Left lung (tissue), 10 donors: ENCODE results near the gene RBPJ. TPM values are rescaled to one million over a fixed set of nuclear protein-coding genes. Genes with fewer than 3 reads are reported as not detected.

ENCODE experiments used
- ATAC-seq: fragments of 200-7000 bp; cut with Tn5 transposase; one replicate; pipeline ENCODE4 v1.9.1; 2020; ENCODE audit warnings: moderate library complexity
- DNase-seq, 4 donors: peaks; one replicate each; pipeline ENCODE4 v3.0.0-alpha.2; 2013 to 2020
- H3K27ac ChIP-seq, 2 donors: fragments of 200-600 bp; sonication (generic) in 1 of 2; one replicate each; pipeline versions ENCODE4 v1.5.0 to v1.8.0; 2020 to 2021
- H3K27me3 ChIP-seq, 2 donors: fragments of 200-600 bp; sonication (generic) in 1 of 2; one replicate each; pipeline versions ENCODE4 v1.5.0 to v1.8.0; 2020 to 2021
- H3K36me3 ChIP-seq, 2 donors: fragments of 200-600 bp; sonication (generic) in 1 of 2; one replicate each; pipeline versions ENCODE4 v1.5.0 to v1.8.0; 2020 to 2021
- H3K4me1 ChIP-seq, 2 donors: fragments of 200-600 bp; one replicate each; pipeline ENCODE4 v1.8.0; 2021
- H3K4me3 ChIP-seq, 2 donors: fragments of 200-600 bp; sonication (generic) in 1 of 2; one replicate each; pipeline versions ENCODE4 v1.5.0 to v1.8.0; 2020 to 2021; ENCODE audit warnings: mild to moderate bottlenecking in 1 of 2
- H3K9me3 ChIP-seq, 2 donors: fragments of 200-600 bp; sonication (generic) in 1 of 2; one replicate each; pipeline versions ENCODE4 v1.5.0 to v1.8.0; 2020 to 2021
- intact Hi-C, 2 donors: fragments of 100-400 bp; cut with DNase I; formaldehyde crosslinking; loops; one replicate each; pipeline versions ENCODE4 v1.11.2 to v1.14.2; 2022
- polyA plus RNA-seq, 6 donors: library from polyadenylated mRNA; unstranded; fragments of 120-200 nt; gene quantifications; one replicate each; pipeline ENCODE4 v1.2.1, GENCODE V29; 2013; ENCODE audit not compliant: insufficient read length in 6 of 6
- total RNA-seq, 2 donors: library from RNA; stranded (reverse); fragmentation: NEBNext Ultra II Directional; extraction: Animal tissue kit (Norgen Biotek cat#: 25700); gene quantifications; one replicate each; pipeline ENCODE4 v1.2.1, GENCODE V29; 2021
- TF ChIP-seq, protein P1 (sequence below), 2 donors: fragments of 200-600 bp; sonication (generic) in 1 of 2; IDR thresholded peaks; one replicate each; pipeline versions ENCODE4 v1.5.0 to v1.8.0; 2021; ENCODE audit warnings: antibody characterized with exemption in 2 of 2
- donor health status: DM: no; HTN: yes; CAD: no.
- donor health status: DM: no; HTN: no; CAD: no.

The RBPJ gene
- total and polyA plus RNA-seq, 8 donors, result 88.6 to 127 (median 105) TPM

GRCh38 chr4:26331380-26331950, 10.7 kb downstream of the RBPJ start:
- no peaks in the 10 kb centered on the region for H3K9me3 ChIP-seq
- DNase-seq (no peak), ATAC-seq (peak; percentile 24)
- intact Hi-C loops, result no loop called here
- H3K4me1 ChIP-seq, result peaks cover 3 to 71% of the 10 kb centered on the region in 2 donors
- H3K36me3 ChIP-seq, result no peaks in the 10 kb centered on the region
- H3K27me3 ChIP-seq, result no peaks in the 10 kb centered on the region
- TF ChIP-seq, protein P1, sequence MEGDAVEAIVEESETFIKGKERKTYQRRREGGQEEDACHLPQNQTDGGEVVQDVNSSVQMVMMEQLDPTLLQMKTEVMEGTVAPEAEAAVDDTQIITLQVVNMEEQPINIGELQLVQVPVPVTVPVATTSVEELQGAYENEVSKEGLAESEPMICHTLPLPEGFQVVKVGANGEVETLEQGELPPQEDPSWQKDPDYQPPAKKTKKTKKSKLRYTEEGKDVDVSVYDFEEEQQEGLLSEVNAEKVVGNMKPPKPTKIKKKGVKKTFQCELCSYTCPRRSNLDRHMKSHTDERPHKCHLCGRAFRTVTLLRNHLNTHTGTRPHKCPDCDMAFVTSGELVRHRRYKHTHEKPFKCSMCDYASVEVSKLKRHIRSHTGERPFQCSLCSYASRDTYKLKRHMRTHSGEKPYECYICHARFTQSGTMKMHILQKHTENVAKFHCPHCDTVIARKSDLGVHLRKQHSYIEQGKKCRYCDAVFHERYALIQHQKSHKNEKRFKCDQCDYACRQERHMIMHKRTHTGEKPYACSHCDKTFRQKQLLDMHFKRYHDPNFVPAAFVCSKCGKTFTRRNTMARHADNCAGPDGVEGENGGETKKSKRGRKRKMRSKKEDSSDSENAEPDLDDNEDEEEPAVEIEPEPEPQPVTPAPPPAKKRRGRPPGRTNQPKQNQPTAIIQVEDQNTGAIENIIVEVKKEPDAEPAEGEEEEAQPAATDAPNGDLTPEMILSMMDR (IDR thresholded peaks at IDR 0.05), result no peak
- no peak overlapping the region for H3K4me3 ChIP-seq
- H3K27ac ChIP-seq, result peak overlapping the region in 1 of 2 donors; percentile 14

- TF ChIP-seq, protein P1 (IDR thresholded peaks at IDR 0.05), result no peak
- DNase-seq (no peak), ATAC-seq (no peak)
- Histone ChIP-seq H3K4me3 (no peak overlapping the region), H3K4me1 (peaks cover 3 to 55% of the 10 kb centered on the region in 2 donors), H3K9me3 (no peaks in the 10 kb centered on the region), H3K36me3 (no peaks in the 10 kb centered on the region), H3K27me3 (no peaks in the 10 kb centered on the region), H3K27ac (peak overlapping the region in 1 of 2 donors; percentile 57)
- intact Hi-C loops, result no loop called here
Measured at GRCh38 chr4:26334366-26334765, 13.6 kb downstream of the RBPJ start.

- TF ChIP-seq, protein P1 (IDR thresholded peaks at IDR 0.05), result no peak
Measured at GRCh38 chr4:26337612-26338011, 16.8 kb downstream of the RBPJ start.

GRCh38 chr4:26342328-26343037, 21.7 kb downstream of the RBPJ start:
- Histone ChIP-seq H3K36me3 (no peaks in the 10 kb centered on the region), H3K27ac (no peak overlapping the region), H3K9me3 (no peaks in the 10 kb centered on the region), H3K4me1 (peaks cover 7 to 63% of the 10 kb centered on the region in 2 donors), H3K4me3 (no peak overlapping the region), H3K27me3 (no peaks in the 10 kb centered on the region)
- DNase-seq (no peak), ATAC-seq (peak; percentile 82)
- intact Hi-C loops, result no loop called here
- TF ChIP-seq, protein P1 (IDR thresholded peaks at IDR 0.05), result no peak

More at GRCh38 chr4:26337612-26338011, 16.8 kb downstream of the RBPJ start:
- no peak for DNase-seq
- H3K4me3 ChIP-seq, result no peak overlapping the region
- intact Hi-C loops, result no loop called here
- peaks cover 3 to 53% of the 10 kb centered on the region in 2 donors for H3K4me1 ChIP-seq
- no peak overlapping the region for H3K27ac ChIP-seq
- no peaks in the 10 kb centered on the region for H3K27me3 ChIP-seq
- H3K9me3 ChIP-seq, result no peaks in the 10 kb centered on the region
- no peak for ATAC-seq
- no peaks in the 10 kb centered on the region for H3K36me3 ChIP-seq

DNA sequence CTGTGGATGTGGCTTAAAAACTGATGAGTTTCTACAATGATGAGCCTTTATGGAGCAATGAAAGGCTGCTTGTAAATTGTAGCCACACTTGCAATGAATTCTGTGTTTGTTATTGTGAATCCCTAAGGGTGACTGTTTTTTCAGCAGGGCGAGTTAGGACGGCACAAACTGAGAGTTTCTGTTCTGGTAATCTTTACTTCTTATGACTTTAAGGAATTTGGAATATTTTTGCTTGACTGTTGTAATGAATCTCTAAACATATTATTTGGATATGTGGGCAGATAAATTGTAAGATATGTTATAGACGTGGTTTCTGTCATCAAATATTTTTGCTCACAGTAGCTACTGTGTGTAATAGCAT, 22.2 kb downstream of the RBPJ start:
- TF ChIP-seq, protein P1 (IDR thresholded peaks at IDR 0.05), result no peak
- Histone ChIP-seq H3K9me3 (no peaks in the 10 kb centered on the region), H3K27me3 (no peaks in the 10 kb centered on the region), H3K36me3 (no peaks in the 10 kb centered on the region), H3K4me1 (peaks cover 7 to 63% of the 10 kb centered on the region in 2 donors), H3K4me3 (no peak overlapping the region), H3K27ac (no peak overlapping the region)
- DNase-seq (no peak), ATAC-seq (no peak)
- intact Hi-C loops, result no loop called here
